GM23248 (cell line): ENCODE results near the gene CDH22. TPM values are rescaled to one million over a fixed set of nuclear protein-coding genes. Genes with fewer than 3 reads are reported as not detected.

Experiments used
- DNase-seq: peaks from one replicate; pipeline ENCODE4 v3.0.0-alpha.2; 2015
- H2AFZ ChIP-seq: fragments of 200-600 bp; sonication (generic); 2 replicates; pipeline ENCODE4 v1.6.1; 2016; ENCODE audit warnings: antibody characterized with exemption
- H3F3A ChIP-seq: fragments of 200-600 bp; sonication (generic); 2 replicates; pipeline ENCODE4 v1.6.1; 2016; ENCODE audit warnings: mild to moderate bottlenecking, antibody characterized with exemption, mixed run types; ENCODE audit not compliant: insufficient read depth
- H3K27ac ChIP-seq: fragments of 200-600 bp; sonication (generic); 2 replicates; pipeline ENCODE4 v1.5.1; 2016; ENCODE audit warnings: mild to moderate bottlenecking
- H3K27me3 ChIP-seq: fragments of 200-600 bp; sonication (generic); replicated peaks from 2 replicates; pipeline ENCODE4 v1.6.1; 2016; ENCODE audit warnings: mild to moderate bottlenecking; ENCODE audit not compliant: insufficient read depth
- H3K36me3 ChIP-seq: fragments of 200-600 bp; sonication (generic); 2 replicates; pipeline ENCODE4 v1.6.1; 2016; ENCODE audit warnings: low read depth, mild to moderate bottlenecking
- H3K4me1 ChIP-seq: fragments of 200-600 bp; sonication (generic); 2 replicates; pipeline ENCODE4 v1.6.1; 2016; ENCODE audit warnings: mild to moderate bottlenecking; ENCODE audit not compliant: insufficient read depth
- H3K4me2 ChIP-seq: fragments of 200-600 bp; sonication (generic); one replicate; pipeline ENCODE4 v1.6.1; 2016; ENCODE audit warnings: mild to moderate bottlenecking; ENCODE audit not compliant: unreplicated experiment
- H3K4me3 ChIP-seq: fragments of 200-600 bp; sonication (generic); 2 replicates; pipeline ENCODE4 v1.5.1; 2016; ENCODE audit warnings: mild to moderate bottlenecking
- H3K79me2 ChIP-seq: fragments of 200-600 bp; sonication (generic); 2 replicates; pipeline ENCODE4 v1.6.1; 2016; ENCODE audit warnings: mild to moderate bottlenecking; ENCODE audit not compliant: insufficient read depth
- H3K9ac ChIP-seq: fragments of 200-600 bp; sonication (generic); 2 replicates; pipeline ENCODE4 v1.6.1; 2016; ENCODE audit warnings: mild to moderate bottlenecking
- H3K9me2 ChIP-seq: fragments of 200-600 bp; sonication (generic); 2 replicates; pipeline ENCODE4 v1.6.1; 2016; ENCODE audit warnings: mixed run types, mild to moderate bottlenecking, moderate library complexity; ENCODE audit not compliant: insufficient read depth
- H3K9me3 ChIP-seq: fragments of 200-600 bp; sonication (generic); one replicate; pipeline ENCODE4 v1.6.1; 2017; ENCODE audit warnings: low read depth
- H4K20me1 ChIP-seq: fragments of 200-600 bp; sonication (generic); 2 replicates; pipeline ENCODE4 v1.6.0; 2016; ENCODE audit not compliant: insufficient read depth
- EZH2 ChIP-seq: fragments of 200-600 bp; sonication (generic); IDR thresholded peaks from 2 replicates; pipeline ENCODE4 v1.6.1; 2018; ENCODE audit warnings: antibody characterized with exemption, mild to moderate bottlenecking; ENCODE audit not compliant: insufficient read depth, poor library complexity, severe bottlenecking
- EZH2phosphoT487 ChIP-seq: fragments of 200-600 bp; sonication (generic); IDR thresholded peaks from 2 replicates; pipeline ENCODE4 v1.6.1; 2018; ENCODE audit warnings: antibody characterized with exemption, moderate library complexity, mild to moderate bottlenecking, low read depth; ENCODE audit not compliant: insufficient read depth
- WGBS, 2 experiments: methylation state at CpG; one replicate each; pipeline ENCODE4 v1.1.6; 2015 to 2017; ENCODE audit warnings: low lambda C conversion rate in 2 of 2, low coverage in 1 of 2; ENCODE audit errors: missing lambda C conversion rate in 2 of 2; 5-methylcytosine and 5-hydroxymethylcytosine counted together
- in situ Hi-C: fragments of 300-500 bp; cut with MboI; formaldehyde crosslinking; loops from 2 replicates; pipeline ENCODE4 v1.15.0; 2020
- polyA plus RNA-seq: library from polyadenylated mRNA; unstranded; fragments of >200 nt; fragmentation: Nextera tagmentation; extraction: Ambion mirVana; gene quantifications from 2 replicates; pipeline ENCODE4 v1.2.1, GENCODE V29; 2016
- total RNA-seq: library from RNA; depleted of rRNA; stranded (reverse); fragments of >200 nt; shearing (Covaris generic); gene quantifications from 2 replicates; pipeline ENCODE4 v1.2.3, GENCODE V29; 2014

The CDH22 gene
- total and polyA plus RNA-seq, 2 experiments from 2014 or later, result not detected

GRCh38 chr20:46267108-46268105, 40.9 kb downstream of the CDH22 start:
- no peaks in the 10 kb centered on the region for H3K9me2 ChIP-seq
- H3K4me3 ChIP-seq, result no peak overlapping the region
- no peak for DNase-seq
- H3K4me2 ChIP-seq, result no peak overlapping the region
- H3K27me3 ChIP-seq, result peaks cover 6% of the 10 kb centered on the region; the same call in 1 of the 2 replicates
- no peak overlapping the region for H3K9ac ChIP-seq
- no peaks in the 10 kb centered on the region for H3F3A ChIP-seq
- no peaks in the 10 kb centered on the region for H3K79me2 ChIP-seq
- no peaks in the 10 kb centered on the region for H3K36me3 ChIP-seq
- WGBS, 2 experiments, result 27% methylated on average over 11 of the region's 11 CpGs
- H3K27ac ChIP-seq, result no peak overlapping the region
- no peaks in the 10 kb centered on the region for H3K9me3 ChIP-seq
- H2AFZ ChIP-seq, result no peak overlapping the region
- in situ Hi-C loops, result no loop called here
- H4K20me1 ChIP-seq, result no peaks in the 10 kb centered on the region
- no peak for TF ChIP-seq EZH2
- no peak for TF ChIP-seq EZH2phosphoT487
- no peaks in the 10 kb centered on the region for H3K4me1 ChIP-seq

DNA sequence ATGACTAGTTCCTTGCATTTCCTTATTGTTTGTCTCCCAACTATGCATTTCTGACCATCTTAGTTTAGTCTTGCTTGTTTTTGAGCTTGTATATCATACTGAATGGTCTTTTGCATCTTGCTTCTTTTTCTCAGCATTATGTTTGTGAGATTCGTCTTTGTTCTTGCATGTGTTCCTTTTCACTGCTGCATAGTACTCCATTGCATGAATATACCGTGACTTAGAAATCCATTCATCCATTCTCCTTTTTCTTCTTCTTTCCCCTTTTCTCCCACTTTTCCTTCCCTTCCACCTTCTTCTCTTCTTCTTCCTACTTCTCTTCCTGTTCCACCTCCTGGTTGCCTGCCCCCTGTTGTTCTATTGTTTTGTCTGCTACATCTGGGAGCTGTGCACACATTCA, 42.8 kb downstream of the CDH22 start:
- DNase-seq, result no peak

GRCh38 chr20:46264391-46265266, 43.7 kb downstream of the CDH22 start:
- no peaks in the 10 kb centered on the region for H3K9me2 ChIP-seq
- TF ChIP-seq EZH2phosphoT487 (no peak), EZH2 (no peak)
- no peak overlapping the region for H3K4me2 ChIP-seq
- H3K4me1 ChIP-seq, result no peaks in the 10 kb centered on the region
- no peaks in the 10 kb centered on the region for H4K20me1 ChIP-seq
- no peaks in the 10 kb centered on the region for H3K79me2 ChIP-seq
- DNase-seq, result no peak
- H3K27me3 ChIP-seq, result peaks cover 6% of the 10 kb centered on the region; the same call in 1 of the 2 replicates
- H3K36me3 ChIP-seq, result no peaks in the 10 kb centered on the region
- WGBS, 2 experiments, result 50 to 56% methylated on average over 25 to 26 of the region's 26 CpGs
- H3F3A ChIP-seq, result no peaks in the 10 kb centered on the region
- H2AFZ ChIP-seq, result no peak overlapping the region
- no peaks in the 10 kb centered on the region for H3K9me3 ChIP-seq
- no peak overlapping the region for H3K4me3 ChIP-seq
- no peak overlapping the region for H3K27ac ChIP-seq
- in situ Hi-C loops, result no loop called here
- H3K9ac ChIP-seq, result no peak overlapping the region

More for the DNA sequence above, 42.8 kb downstream of the CDH22 start:
- in situ Hi-C loops, result no loop called here
- TF ChIP-seq EZH2 (no peak), EZH2phosphoT487 (no peak)
- Histone ChIP-seq H4K20me1 (no peaks in the 10 kb centered on the region), H2AFZ (no peak overlapping the region), H3K9ac (no peak overlapping the region), H3K27me3 (peaks cover 6% of the 10 kb centered on the region; the same call in 1 of the 2 replicates), H3K4me1 (no peaks in the 10 kb centered on the region), H3K27ac (no peak overlapping the region), H3K36me3 (no peaks in the 10 kb centered on the region), H3K79me2 (no peaks in the 10 kb centered on the region), H3K4me2 (no peak overlapping the region), H3K9me3 (no peaks in the 10 kb centered on the region), H3K9me2 (no peaks in the 10 kb centered on the region), H3K4me3 (no peak overlapping the region), H3F3A (no peaks in the 10 kb centered on the region)
- WGBS, 2 experiments, result 45 to 46% methylated on average over 2 of the region's 2 CpGs
